ENCODE results near the gene NHSL2. TPM values are rescaled to one million over a fixed set of nuclear protein-coding genes. Genes with fewer than 3 reads are reported as not detected.
A peak's percentile ranks its signal among the peaks of the same experiment; 100 is the strongest.

NHSL2 gene
- total and polyA plus RNA-seq, 2 of the 13 experiments (the other 11 are each of a cell fraction or from before 2014, with no cell fraction given), result not detected

DNA sequence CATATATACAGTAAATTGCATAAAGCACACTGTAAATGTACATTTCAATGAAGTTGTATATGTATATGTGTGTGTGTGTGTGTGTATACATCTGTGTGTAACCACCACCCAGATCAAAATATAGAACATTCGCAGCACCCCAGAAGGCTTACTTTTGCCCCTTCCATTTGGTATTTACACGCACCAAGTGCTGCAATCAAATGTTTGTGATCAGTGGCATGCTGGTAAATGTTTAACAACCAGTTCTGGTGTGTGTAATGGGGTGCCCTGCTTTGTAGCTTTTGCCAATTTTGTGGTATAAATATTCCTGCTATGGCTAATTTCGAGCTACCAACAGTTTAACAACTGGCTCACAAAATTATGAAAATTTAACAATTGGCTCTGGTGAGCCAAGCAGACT, 119.8 kb downstream of the NHSL2 start:
- Histone ChIP-seq H3K27ac (ENCODE audit: extremely low read length, insufficient read depth, low read length) (no peak overlapping the region), H3K4me1 (ENCODE audit: insufficient read depth, low read length) (peaks cover 18% of the 10 kb centered on the region), H3K4me3 (replicated peaks in 1 of 3; ENCODE audit: insufficient read depth in 1 of 3, low read depth in 2 of 3, low read length in 3 of 3) (no peak overlapping the region), H3K9ac (ENCODE audit: insufficient read depth, low read depth, low read length) (no peak overlapping the region), H3K79me2 (ENCODE audit: insufficient read depth, low read length) (no peaks in the 10 kb centered on the region), H3K36me3 (replicated peaks in 1 of 2; ENCODE audit: control insufficient read depth in 1 of 2, insufficient read depth in 2 of 2, low read length in 2 of 2) (no peaks in the 10 kb centered on the region), H3K4me2 (ENCODE audit: low read depth, low read length) (no peak overlapping the region; the same call in 1 of the 2 replicates), H3K9me3 (ENCODE audit: low read length) (no peaks in the 10 kb centered on the region), H4K20me1 (ENCODE audit: insufficient read depth, low read length) (no peaks in the 10 kb centered on the region), H3K27me3 (ENCODE audit: control insufficient read depth in 1 of 2, insufficient read depth in 2 of 2, low read length in 2 of 2) (no peaks in the 10 kb centered on the region), H2AFZ (ENCODE audit: low read length) (no peak overlapping the region)
- intact Hi-C loops (cut with micrococcal nuclease; ENCODE audit: unreplicated experiment) (no loop called here), in situ Hi-C loops (cut with HindIII; ENCODE audit: extremely low pct_ligation_motif_present, low pct_unique_long_range_greater_than_20kb) (no loop called here)
- FAIRE-seq (peak; percentile 21), DNase-seq (ENCODE audit: low spot score) (peak; percentile 6), ATAC-seq (peak; percentile 66)
- TF ChIP-seq, protein P1, sequence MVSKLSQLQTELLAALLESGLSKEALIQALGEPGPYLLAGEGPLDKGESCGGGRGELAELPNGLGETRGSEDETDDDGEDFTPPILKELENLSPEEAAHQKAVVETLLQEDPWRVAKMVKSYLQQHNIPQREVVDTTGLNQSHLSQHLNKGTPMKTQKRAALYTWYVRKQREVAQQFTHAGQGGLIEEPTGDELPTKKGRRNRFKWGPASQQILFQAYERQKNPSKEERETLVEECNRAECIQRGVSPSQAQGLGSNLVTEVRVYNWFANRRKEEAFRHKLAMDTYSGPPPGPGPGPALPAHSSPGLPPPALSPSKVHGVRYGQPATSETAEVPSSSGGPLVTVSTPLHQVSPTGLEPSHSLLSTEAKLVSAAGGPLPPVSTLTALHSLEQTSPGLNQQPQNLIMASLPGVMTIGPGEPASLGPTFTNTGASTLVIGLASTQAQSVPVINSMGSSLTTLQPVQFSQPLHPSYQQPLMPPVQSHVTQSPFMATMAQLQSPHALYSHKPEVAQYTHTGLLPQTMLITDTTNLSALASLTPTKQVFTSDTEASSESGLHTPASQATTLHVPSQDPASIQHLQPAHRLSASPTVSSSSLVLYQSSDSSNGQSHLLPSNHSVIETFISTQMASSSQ (IDR thresholded peaks at IDR 0.05; ENCODE audit: low read depth), result 0 out of 2 replicates have a peak, but pooled peaks have one; percentile 15
- TF ChIP-seq, protein P1 (CRISPR knock-in tag; IDR thresholded peaks at IDR 0.05; ENCODE audit: borderline replicate concordance), result no peak
- TF ChIP-seq FOXA3 (CRISPR knock-in tag; IDR thresholded peaks at IDR 0.05), result 0 out of 2 replicates have a peak, but pooled peaks have one; percentile 7
- TF ChIP-seq ZBTB42 (CRISPR knock-in tag; IDR thresholded peaks at IDR 0.05), result no peak
- TF ChIP-seq, protein P2, sequence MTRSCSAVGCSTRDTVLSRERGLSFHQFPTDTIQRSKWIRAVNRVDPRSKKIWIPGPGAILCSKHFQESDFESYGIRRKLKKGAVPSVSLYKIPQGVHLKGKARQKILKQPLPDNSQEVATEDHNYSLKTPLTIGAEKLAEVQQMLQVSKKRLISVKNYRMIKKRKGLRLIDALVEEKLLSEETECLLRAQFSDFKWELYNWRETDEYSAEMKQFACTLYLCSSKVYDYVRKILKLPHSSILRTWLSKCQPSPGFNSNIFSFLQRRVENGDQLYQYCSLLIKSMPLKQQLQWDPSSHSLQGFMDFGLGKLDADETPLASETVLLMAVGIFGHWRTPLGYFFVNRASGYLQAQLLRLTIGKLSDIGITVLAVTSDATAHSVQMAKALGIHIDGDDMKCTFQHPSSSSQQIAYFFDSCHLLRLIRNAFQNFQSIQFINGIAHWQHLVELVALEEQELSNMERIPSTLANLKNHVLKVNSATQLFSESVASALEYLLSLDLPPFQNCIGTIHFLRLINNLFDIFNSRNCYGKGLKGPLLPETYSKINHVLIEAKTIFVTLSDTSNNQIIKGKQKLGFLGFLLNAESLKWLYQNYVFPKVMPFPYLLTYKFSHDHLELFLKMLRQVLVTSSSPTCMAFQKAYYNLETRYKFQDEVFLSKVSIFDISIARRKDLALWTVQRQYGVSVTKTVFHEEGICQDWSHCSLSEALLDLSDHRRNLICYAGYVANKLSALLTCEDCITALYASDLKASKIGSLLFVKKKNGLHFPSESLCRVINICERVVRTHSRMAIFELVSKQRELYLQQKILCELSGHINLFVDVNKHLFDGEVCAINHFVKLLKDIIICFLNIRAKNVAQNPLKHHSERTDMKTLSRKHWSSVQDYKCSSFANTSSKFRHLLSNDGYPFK (CRISPR knock-in tag; IDR thresholded peaks at IDR 0.05; ENCODE audit: borderline replicate concordance), result no peak
- CTCF ChIA-PET (ENCODE audit: low intra/inter-chr PET ratio, low total read pairs), result no interaction called here
- 0% methylated on average over 1 of the region's 3 CpGs for WGBS (ENCODE audit: low lambda C conversion rate)
- POLR2A ChIA-PET, result no interaction called here
- BruUV-seq (replicated peaks), result no TSS peak

Data from HepG2 (cell line).